Testis (tissue), 3 donors: ENCODE results near the gene IFITM10. TPM values are rescaled to one million over a fixed set of nuclear protein-coding genes. Genes with fewer than 3 reads are reported as not detected.
"Not testable (repeated sequence)": the region's sequence is repeated elsewhere in the genome, so short reads cannot be mapped to it uniquely, and the experiment has no call there.

Source experiments
- DNase-seq: peaks from one replicate; pipeline ENCODE4 v3.0.0-alpha.2; 2019
- H3K27ac ChIP-seq, 2 donors: fragments of 200-600 bp; sonication (generic); one replicate each; pipeline ENCODE4 v1.5.1; 2019
- H3K27me3 ChIP-seq: fragments of 200-600 bp; sonication (generic); one replicate; pipeline ENCODE4 v1.5.1; 2019
- H3K36me3 ChIP-seq: fragments of 200-600 bp; sonication (generic); one replicate; pipeline ENCODE4 v1.5.1; 2017; ENCODE audit warnings: low read depth; ENCODE audit errors: missing control alignments
- H3K4me1 ChIP-seq: fragments of 200-600 bp; sonication (generic); one replicate; pipeline ENCODE4 v1.5.1; 2019
- H3K4me3 ChIP-seq, 2 donors: fragments of 200-600 bp; sonication (generic); one replicate each; pipeline ENCODE4 v1.5.1; 2017 to 2019
- H3K9me3 ChIP-seq: fragments of 200-600 bp; sonication (generic); one replicate; pipeline ENCODE4 v1.5.1; 2017
- CTCF ChIP-seq, 3 experiments: fragments of 450-650 bp in 2 of 3; fragments of 200-600 bp in 1 of 3; sonication (generic) in 1 of 3; IDR thresholded peaks; one replicate each; pipeline ENCODE4 v1.5.1; 2016 to 2019; ENCODE audit warnings: antibody characterized with exemption in 3 of 3, mild to moderate bottlenecking in 2 of 3, moderate library complexity in 1 of 3
- POLR2A ChIP-seq: fragments of 450-650 bp; IDR thresholded peaks from one replicate; pipeline ENCODE4 v1.6.1; 2017; ENCODE audit warnings: antibody characterized with exemption, mild to moderate bottlenecking, moderate library complexity
- WGBS, 2 donors: methylation state at CpG; one replicate each; pipeline ENCODE4 v1.1.5; 2018; 5-methylcytosine and 5-hydroxymethylcytosine counted together
- intact Hi-C: fragments of 100-400 bp; cut with DNase I; formaldehyde crosslinking; loops from one replicate; pipeline ENCODE4 v1.15.1; 2023; ENCODE audit warnings: low total_unique reads
- polyA plus RNA-seq: library from polyadenylated mRNA; stranded (reverse); fragments of 350-450 nt; fragmentation: Illumina TruSeq; extraction: RNeasy Lipid Tissue Mini Kit (QIAGEN cat#74804); gene quantifications from one replicate; pipeline ENCODE4 v1.2.3, GENCODE V29; 2014; ENCODE audit warnings: low read depth, low replicate concordance; ENCODE audit not compliant: insufficient read depth
- total RNA-seq, 2 donors: library from RNA; depleted of rRNA; stranded (reverse); fragments of >200 nt; gene quantifications; one replicate each; pipeline ENCODE4 v1.2.3, GENCODE V29; 2016

The IFITM10 gene
- total and polyA plus RNA-seq, 3 donors from 2014 or later: 2.6 to 9.6 (median 6.0) TPM

DNA sequence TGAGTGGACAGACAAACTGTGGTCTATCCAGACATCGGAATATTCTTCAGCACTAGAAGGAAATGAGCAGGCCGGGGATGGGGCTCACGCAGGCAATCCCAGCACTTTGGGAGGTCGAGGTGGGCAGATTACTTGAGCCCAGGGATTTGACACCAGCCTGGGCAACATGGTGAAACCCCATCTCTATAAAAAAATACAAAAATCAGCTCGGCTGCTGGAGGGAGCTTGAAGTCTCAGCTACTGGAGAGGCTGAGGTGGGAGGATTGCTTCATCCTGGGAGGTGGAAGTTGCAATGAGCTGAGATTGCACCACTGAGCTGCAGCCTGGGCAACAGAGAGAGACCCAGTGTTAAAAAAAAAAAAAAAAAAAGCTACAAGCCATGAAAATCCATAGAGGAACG, 21.3 kb upstream of the IFITM10 start:
- no peak overlapping the region for H3K4me3 ChIP-seq
- no peaks in the 10 kb centered on the region for H3K9me3 ChIP-seq
- WGBS, 2 donors: 75 to 78% methylated on average over 6 of the region's 6 CpGs
- H3K27ac ChIP-seq: no peak overlapping the region
- DNase-seq: no peak
- TF ChIP-seq CTCF (IDR thresholded peaks at IDR 0.05): no peak
- no peak for TF ChIP-seq POLR2A
- no peaks in the 10 kb centered on the region for H3K36me3 ChIP-seq
- intact Hi-C loops: no loop called here
- H3K4me1 ChIP-seq: peaks cover 13% of the 10 kb centered on the region
- H3K27me3 ChIP-seq: no peaks in the 10 kb centered on the region

DNA sequence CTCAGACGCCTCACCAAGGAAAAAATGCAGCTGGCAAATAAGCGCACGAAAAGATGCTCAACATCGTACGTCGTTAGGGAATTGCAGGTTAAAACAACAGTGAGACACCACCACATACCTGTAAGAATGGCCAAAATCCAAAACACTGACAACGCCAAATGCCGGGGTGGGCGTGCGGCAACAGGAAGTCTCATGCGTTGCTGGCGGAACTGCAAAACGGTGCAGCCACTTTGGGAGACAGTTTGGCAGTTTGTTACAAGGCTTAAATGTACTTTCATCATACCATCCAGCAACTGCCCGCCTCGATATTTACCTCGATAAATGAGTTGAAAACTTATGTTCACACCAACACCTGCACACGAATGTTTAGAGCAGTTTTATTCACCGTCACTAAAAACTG, 20.9 kb upstream of the IFITM10 start:
- H3K9me3 ChIP-seq: no peaks in the 10 kb centered on the region
- no peak for DNase-seq
- 85 to 89% methylated on average over 18 of the region's 18 CpGs for WGBS, 2 donors
- H3K36me3 ChIP-seq: no peaks in the 10 kb centered on the region
- no peak for TF ChIP-seq CTCF (IDR thresholded peaks at IDR 0.05)
- TF ChIP-seq POLR2A: no peak
- no peak overlapping the region for H3K4me3 ChIP-seq
- H3K4me1 ChIP-seq: peaks cover 13% of the 10 kb centered on the region
- intact Hi-C loops: no loop called here
- H3K27me3 ChIP-seq: no peaks in the 10 kb centered on the region
- no peak overlapping the region for H3K27ac ChIP-seq

GRCh38 chr11:1770528-1770927, 20.1 kb upstream of the IFITM10 start:
- Histone ChIP-seq H3K36me3 (no peaks in the 10 kb centered on the region), H3K4me1 (peaks cover 13% of the 10 kb centered on the region), H3K4me3 (no peak overlapping the region), H3K27ac (no peak overlapping the region), H3K27me3 (no peaks in the 10 kb centered on the region), H3K9me3 (no peaks in the 10 kb centered on the region)
- TF ChIP-seq POLR2A (no peak), CTCF (IDR thresholded peaks at IDR 0.05) (no peak)
- 71 to 77% methylated on average over 5 of the region's 5 CpGs for whole genome bisulfite sequencing, 2 donors
- no peak for DNase-seq
- intact Hi-C loops: no loop called here

- no peak for DNase-seq
Measured at GRCh38 chr11:1770061-1770460, 19.7 kb upstream of the IFITM10 start.

GRCh38 chr11:1769304-1769936, 19.0 kb upstream of the IFITM10 start:
- H3K4me3 ChIP-seq, intact Hi-C loops, H3K27me3 ChIP-seq, H3K9me3 ChIP-seq, DNase-seq, H3K27ac ChIP-seq, H3K36me3 ChIP-seq: not testable (repeated sequence)
- 93 to 99% methylated on average over 9 of the region's 9 CpGs for WGBS, 2 donors
- H3K4me1 ChIP-seq: peaks cover 15% of the 10 kb centered on the region

More at GRCh38 chr11:1770061-1770460, 19.7 kb upstream of the IFITM10 start:
- intact Hi-C loops: no loop called here
- H3K9me3 ChIP-seq: no peaks in the 10 kb centered on the region
- no peak for TF ChIP-seq POLR2A
- no peak for TF ChIP-seq CTCF (IDR thresholded peaks at IDR 0.05)
- H3K27me3 ChIP-seq: no peaks in the 10 kb centered on the region
- no peak overlapping the region for H3K4me3 ChIP-seq
- no peak overlapping the region for H3K27ac ChIP-seq
- peaks cover 13% of the 10 kb centered on the region for H3K4me1 ChIP-seq
- WGBS, 2 donors: 91 to 95% methylated on average over 7 of the region's 7 CpGs
- no peaks in the 10 kb centered on the region for H3K36me3 ChIP-seq
